ENCODE data around the gene GUCA1C.

The GUCA1C gene, protein sequence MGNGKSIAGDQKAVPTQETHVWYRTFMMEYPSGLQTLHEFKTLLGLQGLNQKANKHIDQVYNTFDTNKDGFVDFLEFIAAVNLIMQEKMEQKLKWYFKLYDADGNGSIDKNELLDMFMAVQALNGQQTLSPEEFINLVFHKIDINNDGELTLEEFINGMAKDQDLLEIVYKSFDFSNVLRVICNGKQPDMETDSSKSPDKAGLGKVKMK

GRCh38 chr3:108953700-108954099 is at the start of gene GUCA1C:
Gene GUCA1C (minus strand): TSS chr3:108953879. CDS start chr3:108953762, 117 bp downstream.
- Histone ChIP-seq H3K27me3 (ENCODE audit: insufficient read depth, poor library complexity, severe bottlenecking) (no peaks in the 10 kb centered on the region), H3K4me1 (ENCODE audit: insufficient read depth, poor library complexity, severe bottlenecking) (peaks cover 27% of the 10 kb centered on the region), H3K4me3 (ENCODE audit: severe bottlenecking) (no peak within 1 kb of the TSS), H3K9me3 (ENCODE audit: severe bottlenecking) (no peaks in the 10 kb centered on the region), H3K27ac (ENCODE audit: poor library complexity, severe bottlenecking) (peak within 1 kb of the TSS; percentile 93), H3K36me3 (ENCODE audit: low read depth) (no peaks in the 10 kb centered on the region)
- TF ChIP-seq, protein P1, sequence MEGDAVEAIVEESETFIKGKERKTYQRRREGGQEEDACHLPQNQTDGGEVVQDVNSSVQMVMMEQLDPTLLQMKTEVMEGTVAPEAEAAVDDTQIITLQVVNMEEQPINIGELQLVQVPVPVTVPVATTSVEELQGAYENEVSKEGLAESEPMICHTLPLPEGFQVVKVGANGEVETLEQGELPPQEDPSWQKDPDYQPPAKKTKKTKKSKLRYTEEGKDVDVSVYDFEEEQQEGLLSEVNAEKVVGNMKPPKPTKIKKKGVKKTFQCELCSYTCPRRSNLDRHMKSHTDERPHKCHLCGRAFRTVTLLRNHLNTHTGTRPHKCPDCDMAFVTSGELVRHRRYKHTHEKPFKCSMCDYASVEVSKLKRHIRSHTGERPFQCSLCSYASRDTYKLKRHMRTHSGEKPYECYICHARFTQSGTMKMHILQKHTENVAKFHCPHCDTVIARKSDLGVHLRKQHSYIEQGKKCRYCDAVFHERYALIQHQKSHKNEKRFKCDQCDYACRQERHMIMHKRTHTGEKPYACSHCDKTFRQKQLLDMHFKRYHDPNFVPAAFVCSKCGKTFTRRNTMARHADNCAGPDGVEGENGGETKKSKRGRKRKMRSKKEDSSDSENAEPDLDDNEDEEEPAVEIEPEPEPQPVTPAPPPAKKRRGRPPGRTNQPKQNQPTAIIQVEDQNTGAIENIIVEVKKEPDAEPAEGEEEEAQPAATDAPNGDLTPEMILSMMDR (IDR thresholded peaks at IDR 0.05; ENCODE audit: poor library complexity, severe bottlenecking) = no peak
- peak; percentile 44; the same call in 1 of the 3 replicates for ATAC-seq (ENCODE audit: low read depth)
- DNase-seq (ENCODE audit: low spot score) = no peak

DNA sequence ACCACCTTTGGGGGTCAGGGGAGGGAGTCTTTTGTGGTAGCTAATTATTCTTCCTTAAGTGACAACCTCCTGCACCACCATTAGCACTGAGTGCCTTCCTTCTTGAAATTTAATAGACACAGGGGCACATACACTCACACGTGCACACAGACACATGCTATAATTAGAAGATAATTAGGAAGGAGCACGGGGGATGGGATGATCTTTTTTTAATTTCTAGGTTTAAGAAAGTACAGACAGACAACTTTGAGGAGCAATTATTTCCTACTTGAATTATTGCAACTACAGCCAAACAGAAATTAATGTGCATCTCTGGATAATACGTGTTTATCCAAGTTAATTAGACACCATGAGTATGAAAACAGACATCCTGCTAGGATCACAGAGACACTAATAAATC is 44.8 kb upstream of the GUCA1C start:
- no peaks in the 10 kb centered on the region for H3K9me3 ChIP-seq (ENCODE audit: severe bottlenecking)
- no peaks in the 10 kb centered on the region for H3K4me1 ChIP-seq (ENCODE audit: insufficient read depth, poor library complexity, severe bottlenecking)
- TF ChIP-seq, protein P1 (IDR thresholded peaks at IDR 0.05; ENCODE audit: poor library complexity, severe bottlenecking) = no peak
- no peaks in the 10 kb centered on the region for H3K36me3 ChIP-seq (ENCODE audit: low read depth)
- H3K27me3 ChIP-seq (ENCODE audit: insufficient read depth, poor library complexity, severe bottlenecking) = no peaks in the 10 kb centered on the region
- ATAC-seq (ENCODE audit: low read depth) (no peak), DNase-seq (ENCODE audit: low spot score) (no peak)
- no peak overlapping the region for H3K27ac ChIP-seq (ENCODE audit: poor library complexity, severe bottlenecking)
- no peak overlapping the region for H3K4me3 ChIP-seq (ENCODE audit: severe bottlenecking)

GRCh38 chr3:108985844-108986243 is 32.2 kb upstream of the GUCA1C start:
- no peaks in the 10 kb centered on the region for H3K36me3 ChIP-seq (ENCODE audit: low read depth)
- no peaks in the 10 kb centered on the region for H3K4me1 ChIP-seq (ENCODE audit: insufficient read depth, poor library complexity, severe bottlenecking)
- ATAC-seq (ENCODE audit: low read depth) (no peak), DNase-seq (ENCODE audit: low spot score) (no peak)
- no peaks in the 10 kb centered on the region for H3K27me3 ChIP-seq (ENCODE audit: insufficient read depth, poor library complexity, severe bottlenecking)
- H3K9me3 ChIP-seq (ENCODE audit: severe bottlenecking) = no peaks in the 10 kb centered on the region
- TF ChIP-seq, protein P1 (IDR thresholded peaks at IDR 0.05; ENCODE audit: poor library complexity, severe bottlenecking) = no peak
- no peak overlapping the region for H3K27ac ChIP-seq (ENCODE audit: poor library complexity, severe bottlenecking)
- no peak overlapping the region for H3K4me3 ChIP-seq (ENCODE audit: severe bottlenecking)

GRCh38 chr3:108983051-108983450 is 29.4 kb upstream of the GUCA1C start:
- ATAC-seq (ENCODE audit: low read depth) = no peak
- no peak for DNase-seq (ENCODE audit: low spot score)
- TF ChIP-seq, protein P1 (IDR thresholded peaks at IDR 0.05; ENCODE audit: poor library complexity, severe bottlenecking) = no peak

GRCh38 chr3:108976058-108976457 is 22.4 kb upstream of the GUCA1C start:
- Histone ChIP-seq H3K9me3 (ENCODE audit: severe bottlenecking) (no peaks in the 10 kb centered on the region), H3K27me3 (ENCODE audit: insufficient read depth, poor library complexity, severe bottlenecking) (no peaks in the 10 kb centered on the region), H3K4me3 (ENCODE audit: severe bottlenecking) (no peak overlapping the region), H3K27ac (ENCODE audit: poor library complexity, severe bottlenecking) (no peak overlapping the region), H3K36me3 (ENCODE audit: low read depth) (no peaks in the 10 kb centered on the region), H3K4me1 (ENCODE audit: insufficient read depth, poor library complexity, severe bottlenecking) (no peaks in the 10 kb centered on the region)
- no peak for DNase-seq (ENCODE audit: low spot score)
- TF ChIP-seq, protein P1 (IDR thresholded peaks at IDR 0.05; ENCODE audit: poor library complexity, severe bottlenecking) = no peak
- no peak for ATAC-seq (ENCODE audit: low read depth)

More at GRCh38 chr3:108983051-108983450, 29.4 kb upstream of the GUCA1C start:
- no peak overlapping the region for H3K4me3 ChIP-seq (ENCODE audit: severe bottlenecking)
- H3K9me3 ChIP-seq (ENCODE audit: severe bottlenecking) = no peaks in the 10 kb centered on the region
- H3K27me3 ChIP-seq (ENCODE audit: insufficient read depth, poor library complexity, severe bottlenecking) = no peaks in the 10 kb centered on the region
- no peaks in the 10 kb centered on the region for H3K4me1 ChIP-seq (ENCODE audit: insufficient read depth, poor library complexity, severe bottlenecking)
- H3K27ac ChIP-seq (ENCODE audit: poor library complexity, severe bottlenecking) = no peak overlapping the region
- H3K36me3 ChIP-seq (ENCODE audit: low read depth) = no peaks in the 10 kb centered on the region

Measured in RWPE2 (cell line).